ENCODE measurements around the gene LRP5.
"Not testable (repeated sequence)": the region's sequence is repeated elsewhere in the genome, so short reads cannot be mapped to it uniquely, and the experiment has no call there.

Gene LRP5

DNA sequence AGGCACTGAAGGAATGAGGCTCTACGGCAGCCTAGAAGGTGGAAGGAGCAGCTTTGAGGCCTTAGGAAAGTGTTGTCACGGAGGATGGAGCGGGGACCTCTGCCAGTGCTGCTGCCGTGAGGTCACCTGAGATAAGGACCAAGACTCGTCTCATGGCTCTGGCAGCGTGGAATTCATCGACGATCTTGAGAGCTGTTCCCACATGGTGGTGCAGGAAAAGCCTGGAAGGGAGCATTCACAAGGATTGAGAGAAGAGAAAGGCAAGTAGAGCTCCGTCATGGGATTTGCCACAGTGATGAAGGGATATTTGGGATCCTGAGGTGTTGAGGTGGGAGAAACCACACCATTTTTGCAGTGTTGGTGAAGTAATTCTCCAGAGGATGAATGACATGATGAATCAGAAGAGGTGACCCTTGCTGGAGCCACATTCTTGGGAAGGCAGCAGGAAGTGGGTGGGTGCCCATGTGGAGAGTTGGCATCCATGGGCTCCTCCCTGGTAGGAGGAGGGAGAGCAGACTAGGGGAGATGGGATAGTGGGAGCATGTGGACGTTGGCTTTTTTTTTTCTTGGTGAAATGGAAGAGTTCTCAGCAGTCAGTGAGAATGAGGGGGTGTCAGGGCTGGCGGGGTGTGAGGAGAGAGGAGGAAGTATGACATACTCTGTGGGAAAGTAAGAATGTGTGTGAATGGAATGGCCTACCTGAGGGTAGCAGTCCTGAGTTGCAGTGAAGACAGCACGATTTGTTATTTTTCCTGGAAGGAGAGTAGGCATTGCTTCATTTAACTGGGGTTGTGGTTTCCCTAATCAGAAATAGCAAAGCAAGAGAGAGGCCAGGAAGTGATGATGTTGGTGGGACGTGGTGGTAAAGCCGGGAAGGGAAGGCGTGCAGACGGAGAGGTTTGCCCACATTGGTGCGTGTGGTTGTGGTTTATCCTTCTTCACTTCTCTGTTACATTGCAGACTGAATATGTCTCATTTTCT lies 159.3 kb downstream of the LRP5 start:
- DNase-seq = no peak

DNA sequence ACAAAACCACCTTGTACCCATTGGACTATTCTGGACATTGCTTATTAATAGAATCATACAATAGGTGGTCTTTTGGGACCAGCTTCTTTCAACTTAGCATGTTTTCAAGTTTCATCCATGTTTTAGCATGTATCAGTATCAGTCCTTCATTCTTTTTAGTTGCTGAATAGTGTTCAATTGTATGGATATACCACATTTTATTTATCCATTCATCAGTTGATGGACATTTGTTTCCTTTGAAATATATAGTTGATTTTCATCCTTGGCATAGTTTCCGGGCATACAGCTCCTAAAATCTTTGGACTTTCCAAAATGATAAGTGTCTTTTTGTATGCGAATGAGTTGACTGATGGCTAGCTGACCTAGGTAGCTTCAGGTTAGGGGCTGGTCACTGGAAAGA lies 160.4 kb downstream of the LRP5 start:
- DNase-seq = no peak

DNA sequence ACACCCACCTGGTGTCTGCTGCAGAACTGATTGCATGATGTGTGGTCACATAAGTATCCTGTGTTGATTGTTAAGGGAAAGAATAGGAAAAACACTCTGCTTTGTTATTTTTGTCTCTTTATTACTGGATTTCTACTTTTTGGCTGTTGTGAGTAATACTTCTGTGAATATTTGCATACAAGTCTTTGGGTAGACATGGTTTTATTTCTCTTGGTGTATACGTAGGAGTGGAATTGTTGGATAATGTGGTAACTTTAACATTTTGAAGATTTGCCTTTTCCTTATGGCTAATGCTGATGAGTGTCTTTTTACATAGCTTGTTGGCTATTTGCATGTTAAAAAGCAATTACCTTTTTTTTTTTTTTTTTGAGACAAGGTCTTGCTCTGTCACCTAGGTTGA lies 161.3 kb downstream of the LRP5 start:
- no peak for DNase-seq

DNA sequence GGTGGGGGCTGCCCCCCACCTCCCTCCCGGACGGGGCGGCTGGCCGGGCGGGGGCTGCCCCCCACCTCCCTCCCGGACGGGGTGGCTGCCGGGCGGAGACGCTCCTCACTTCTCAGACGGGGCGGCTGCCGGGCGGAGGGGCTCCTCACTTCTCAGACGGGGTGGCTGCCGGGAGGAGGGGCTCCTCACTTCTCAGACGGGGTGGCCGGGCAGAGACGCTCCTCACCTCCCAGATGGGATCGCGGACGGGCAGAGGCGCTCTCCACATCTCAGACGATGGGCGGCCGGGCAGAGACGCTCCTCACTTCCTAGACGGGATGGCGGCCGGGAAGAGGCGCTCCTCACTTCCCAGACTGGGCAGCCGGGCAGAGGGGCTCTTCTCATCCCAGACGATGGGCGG lies 163.2 kb downstream of the LRP5 start:
- DNase-seq = not testable (repeated sequence)

DNA sequence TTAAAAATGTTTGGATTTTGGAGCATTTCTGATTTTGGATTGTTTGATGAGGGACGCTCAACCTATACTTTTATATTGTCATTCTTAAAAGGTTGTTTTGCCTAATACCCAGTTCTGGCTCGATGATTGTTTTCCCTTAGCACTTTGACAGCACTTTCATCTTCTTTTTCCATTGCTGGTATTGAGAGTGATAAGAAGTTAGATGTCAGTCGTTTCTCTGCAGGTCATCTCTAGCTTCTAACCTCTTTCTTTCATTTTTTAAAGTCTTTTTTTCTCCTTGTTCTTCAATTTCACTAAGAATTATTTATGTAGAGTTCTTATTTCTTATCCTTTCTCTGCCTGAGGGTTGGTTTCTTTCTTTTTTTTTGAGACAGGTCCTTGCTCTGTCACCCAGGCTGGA lies 167.0 kb downstream of the LRP5 start:
- DNase-seq = no peak

DNA sequence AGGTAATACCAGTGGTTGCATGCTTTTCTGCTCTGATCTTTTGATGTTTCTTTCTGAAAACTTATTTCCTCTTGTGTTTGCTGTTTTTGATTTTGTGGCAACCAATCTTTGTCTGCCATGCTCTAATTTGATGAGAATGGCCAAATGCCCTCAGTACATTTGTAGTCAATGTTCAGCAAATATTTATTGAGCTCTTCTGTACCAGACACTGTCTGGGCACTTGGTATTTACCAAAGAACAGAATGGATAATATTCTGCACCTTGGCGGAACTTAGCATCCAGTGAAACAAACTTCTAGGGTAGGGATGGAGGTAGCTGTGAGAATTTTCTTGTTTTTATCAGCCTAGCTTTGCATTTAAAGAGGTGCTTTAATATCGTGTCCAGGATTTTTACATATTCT lies 167.8 kb downstream of the LRP5 start:
- no peak for DNase-seq

DNA sequence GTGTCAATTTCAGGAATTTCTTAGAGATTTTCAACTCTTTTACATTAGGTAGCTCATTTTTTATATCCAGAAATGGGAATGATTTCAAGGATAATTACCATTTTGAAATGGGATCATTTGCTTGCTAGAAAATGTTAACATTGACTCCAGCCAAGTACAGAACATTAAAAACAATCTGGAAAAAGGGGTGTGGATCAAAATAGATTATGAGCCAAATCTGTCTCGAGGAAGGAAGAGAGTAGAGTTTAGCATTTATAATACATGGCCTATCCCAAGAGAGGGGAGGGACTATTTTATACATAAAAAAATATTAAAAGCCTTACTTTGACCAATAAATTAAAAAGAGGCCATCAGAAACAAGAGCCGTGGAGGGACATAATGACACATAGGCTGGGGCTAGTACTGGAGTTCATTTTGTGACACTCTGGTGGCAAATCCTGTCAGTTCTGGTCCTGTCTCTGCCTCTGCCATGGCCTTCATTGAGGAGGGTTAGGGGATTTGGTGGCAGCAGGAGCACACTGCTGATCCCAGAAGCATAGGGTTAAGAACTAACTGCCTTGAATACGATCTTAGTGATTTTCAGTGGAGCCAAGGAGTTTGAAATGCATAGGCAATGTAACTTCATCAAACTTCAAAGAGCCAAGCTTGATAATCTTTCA lies 168.6 kb downstream of the LRP5 start:
- no peak for DNase-seq

DNA sequence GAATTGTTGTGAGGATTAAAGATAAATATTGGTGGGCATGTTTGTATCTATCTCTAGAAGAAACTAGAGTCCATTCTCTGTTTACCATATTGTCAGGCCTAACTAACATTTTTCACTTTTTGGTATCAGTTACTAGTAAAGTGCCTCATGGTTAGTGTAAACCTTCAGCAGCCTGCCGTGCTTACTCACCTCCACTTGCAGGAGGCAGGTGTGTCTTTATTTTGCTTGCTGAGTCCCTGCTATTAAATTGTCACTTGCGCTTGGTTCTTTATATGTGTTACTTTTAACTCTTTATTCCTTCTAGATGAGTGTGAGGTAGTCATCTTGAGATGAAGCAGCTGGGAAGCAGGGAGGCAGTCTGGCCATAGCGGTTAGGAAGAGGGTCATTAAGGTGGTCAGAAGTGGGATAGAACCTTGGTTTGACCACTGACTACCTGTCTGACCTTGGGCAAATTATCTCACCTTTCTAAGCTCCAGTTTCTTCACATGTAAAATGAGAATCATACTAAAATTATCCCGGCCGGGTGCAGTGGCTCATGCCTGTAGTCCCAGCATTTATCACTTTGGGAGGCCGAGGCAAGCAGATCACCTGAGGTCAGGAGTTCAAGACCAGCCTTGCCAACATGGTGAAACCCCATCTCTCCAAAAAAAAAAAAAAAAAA lies 169.3 kb downstream of the LRP5 start:
- no peak for DNase-seq

DNA sequence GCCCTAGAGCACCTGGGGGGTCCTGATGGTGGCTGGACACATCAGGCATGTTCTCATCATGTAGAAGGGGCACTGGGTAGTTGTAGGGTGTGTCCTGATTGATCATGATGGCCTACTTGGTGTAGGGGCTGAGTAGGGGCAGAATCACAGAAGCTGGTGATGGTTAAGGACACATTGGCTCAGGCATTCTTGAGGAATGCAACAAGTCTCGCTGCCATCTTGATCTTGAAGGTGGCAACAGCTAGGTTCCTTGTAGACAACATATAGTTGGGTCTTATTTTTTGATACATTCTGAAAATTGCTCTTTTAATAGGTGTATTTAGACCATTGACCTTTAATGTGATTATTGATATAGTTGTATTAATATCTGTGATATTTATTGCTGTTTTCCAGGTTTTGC lies 176.2 kb downstream of the LRP5 start:
- DNase-seq = no peak

DNA sequence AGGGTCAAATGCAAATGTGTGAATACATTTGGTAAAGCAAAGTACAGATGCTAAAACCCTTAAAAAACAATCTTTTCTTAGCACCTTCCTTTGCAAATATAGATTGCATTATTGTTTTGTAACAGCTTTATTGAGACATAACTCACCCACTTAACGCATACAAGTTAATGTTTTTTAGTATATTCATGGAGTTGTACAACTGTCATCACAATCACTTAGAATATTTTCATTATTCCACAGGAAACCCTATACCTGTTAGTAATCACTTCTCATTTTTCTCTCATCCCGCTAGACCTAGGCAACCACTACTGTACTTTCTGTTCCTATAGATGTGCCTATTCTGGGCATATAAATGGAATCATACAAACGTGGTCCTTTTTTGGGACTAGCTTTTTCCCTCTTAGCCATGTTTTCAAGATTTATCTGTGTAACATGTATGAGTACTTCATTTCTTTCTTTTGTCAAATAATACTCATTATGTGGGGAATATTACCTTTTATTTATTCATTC lies 182.9 kb downstream of the LRP5 start:
- no peak for DNase-seq

DNA sequence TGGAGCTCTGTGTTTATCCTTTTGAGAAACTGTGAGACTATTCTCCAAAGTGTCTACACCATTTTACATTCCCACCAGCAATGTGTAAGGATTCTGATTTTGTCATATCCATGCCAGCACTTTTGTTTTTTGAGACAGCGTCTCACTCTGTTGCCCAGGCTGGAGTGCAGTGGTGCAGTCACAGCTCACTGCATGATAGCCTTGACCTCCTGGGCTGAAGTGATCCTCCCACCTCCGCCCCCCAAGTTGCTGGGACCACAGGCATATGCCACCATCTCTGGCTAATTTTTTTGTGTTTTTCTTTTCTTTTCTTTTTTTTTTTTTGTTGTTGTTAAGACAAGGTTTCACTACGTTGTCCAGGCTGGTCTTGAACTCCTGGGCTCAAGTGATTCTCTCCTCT lies 183.5 kb downstream of the LRP5 start:
- DNase-seq = no peak

DNA sequence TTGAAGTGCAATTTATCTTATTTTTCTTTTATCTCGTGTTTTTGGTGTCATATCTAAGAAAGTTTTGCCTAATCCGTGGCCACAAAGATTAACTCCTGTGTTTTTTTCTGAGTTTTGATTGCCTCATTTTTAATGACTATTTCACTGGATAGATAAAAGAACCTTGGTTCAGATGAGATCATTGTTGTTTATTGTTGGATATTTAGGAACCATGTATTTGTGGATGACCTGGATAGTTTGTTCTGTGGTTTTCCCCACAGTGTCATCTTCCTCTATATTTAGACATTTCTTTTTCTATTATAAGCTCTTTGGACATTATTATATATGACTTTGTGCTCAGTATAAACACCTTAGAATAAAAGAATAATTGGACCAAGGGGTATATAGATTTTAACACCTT lies 185.4 kb downstream of the LRP5 start:
- DNase-seq = no peak

DNA sequence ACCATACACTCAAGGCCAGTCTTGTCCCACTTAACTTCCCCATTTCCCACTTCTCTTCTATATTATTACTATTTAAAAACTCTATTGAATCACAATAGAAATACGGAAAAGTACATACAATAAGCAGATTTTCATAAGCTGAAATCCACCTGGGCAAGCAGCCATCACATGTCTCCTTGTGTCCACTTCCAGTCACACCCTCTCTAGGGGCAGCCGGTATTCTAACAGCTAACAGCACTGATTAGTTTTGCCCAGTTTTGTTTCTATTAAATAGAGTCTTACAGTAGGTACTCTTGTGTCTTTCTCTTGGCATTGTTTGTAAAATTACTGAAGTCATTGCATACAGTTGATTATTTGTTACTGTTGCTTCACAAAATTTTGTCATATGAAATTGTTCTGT lies 185.9 kb downstream of the LRP5 start:
- DNase-seq = no peak
